Activated CD4-positive, alpha-beta T cell treated with anti-CD3 and anti-CD28 coated beads, Interleukin-2, amount 10 ng/mL, durations not matched to agents 24 days and 14 days (primary cell): ENCODE measurements around the gene TEFM. TPM values are rescaled to one million over a fixed set of nuclear protein-coding genes. Genes with fewer than 3 reads are reported as not detected.

Source experiments
- DNase-seq: peaks from one replicate; pipeline ENCODE4 v3.0.0; 2022
- H3K27ac Mint-ChIP-seq: one replicate; pipeline ENCODE4 v1.8.0; 2022; ENCODE audit warnings: mild to moderate bottlenecking, mixed read lengths
- H3K27me3 Mint-ChIP-seq: one replicate; pipeline ENCODE4 v1.8.0; 2022; ENCODE audit warnings: mixed read lengths
- H3K36me3 Mint-ChIP-seq: one replicate; pipeline ENCODE4 v1.8.0; 2022; ENCODE audit warnings: low read depth, mild to moderate bottlenecking, mixed read lengths
- H3K4me1 Mint-ChIP-seq: one replicate; pipeline ENCODE4 v1.8.0; 2021; ENCODE audit warnings: mixed read lengths
- H3K4me3 Mint-ChIP-seq: one replicate; pipeline ENCODE4 v1.8.0; 2022; ENCODE audit warnings: mild to moderate bottlenecking, moderate library complexity, mixed read lengths
- H3K9me3 Mint-ChIP-seq: one replicate; pipeline ENCODE4 v1.8.0; 2021; ENCODE audit warnings: mixed read lengths
- intact Hi-C: fragments of 100-400 bp; cut with micrococcal nuclease; formaldehyde crosslinking; loops from one replicate; pipeline ENCODE4 v1.15.1; 2023
- total RNA-seq: library from RNA; stranded (reverse); gene quantifications from 2 replicates; pipeline ENCODE4 v1.2.3, GENCODE V29; 2022

Gene TEFM
- total RNA-seq, 1 donor from 2014 or later: 19.7 TPM

DNA sequence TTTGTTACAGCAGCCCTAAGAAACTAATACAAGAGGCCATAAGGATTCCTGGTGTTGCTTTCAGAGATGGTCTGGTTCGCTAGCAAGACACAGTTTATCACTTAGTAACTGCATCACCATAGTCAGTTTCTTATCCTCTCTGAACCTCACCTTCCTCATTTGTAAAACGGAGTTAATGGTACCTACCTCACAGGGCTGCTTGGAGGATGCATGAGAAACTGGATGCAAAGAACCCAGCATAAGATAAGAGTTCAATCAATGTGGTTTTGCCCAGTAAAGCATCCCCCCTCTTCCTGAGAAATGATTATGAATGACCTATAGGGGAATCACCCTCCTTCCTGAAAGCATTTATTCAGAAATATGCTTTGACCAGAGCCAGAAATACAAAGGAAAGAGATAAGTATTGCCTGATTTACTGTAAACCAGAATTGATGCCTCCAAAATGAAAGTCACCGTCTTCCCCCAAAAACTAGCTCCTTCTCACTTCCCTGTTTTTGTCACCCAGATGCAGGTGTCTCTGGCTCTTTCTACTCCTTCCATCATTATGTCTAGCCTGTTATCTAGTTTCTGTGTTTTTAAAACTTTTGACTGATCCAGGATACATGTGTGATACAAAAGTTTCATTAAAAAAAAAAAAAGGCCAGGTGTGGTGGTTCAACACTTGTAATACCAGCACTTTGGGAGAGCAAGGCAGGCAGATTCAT lies 2.8 kb upstream of the TEFM start:
- DNase-seq: no peak
- Mint-ChIP-seq H3K4me3 (no peak overlapping the region), H3K4me1 (peaks cover 14% of the 10 kb centered on the region), H3K36me3 (peaks cover 5% of the 10 kb centered on the region), H3K9me3 (no peaks in the 10 kb centered on the region), H3K27ac (no peak overlapping the region), H3K27me3 (no peaks in the 10 kb centered on the region)
- intact Hi-C loops: no loop called here

DNA sequence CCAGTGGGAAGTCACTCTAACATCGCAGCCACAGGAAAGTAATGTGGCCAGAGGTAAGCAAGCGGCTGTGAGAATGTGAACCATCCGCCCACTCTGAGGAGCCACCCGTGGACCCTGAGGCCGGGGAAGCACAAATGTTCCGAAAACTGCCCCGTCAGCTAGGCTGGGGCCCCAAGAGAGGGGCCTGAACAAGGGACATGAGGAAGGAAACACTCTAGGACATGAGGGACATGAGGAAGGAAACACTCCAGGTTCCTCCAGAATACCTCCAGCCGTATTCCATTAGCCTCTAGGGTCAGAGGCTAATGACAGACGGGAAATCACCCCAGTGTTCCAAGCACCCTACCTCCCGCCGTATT lies 317 bp downstream of the TEFM start:
- no peaks in the 10 kb centered on the region for H3K27me3 Mint-ChIP-seq
- intact Hi-C loops: loop anchor here (1.0 kb wide), 1 partner anchor 66 kb away; the partner anchor contains the start of gene RNF135
- peaks cover 22% of the 10 kb centered on the region for H3K36me3 Mint-ChIP-seq
- peak overlapping the region; percentile 91 for H3K27ac Mint-ChIP-seq
- no peaks in the 10 kb centered on the region for H3K9me3 Mint-ChIP-seq
- peak; percentile 75 for DNase-seq
- H3K4me3 Mint-ChIP-seq: peak overlapping the region; percentile 97
- peaks cover 26% of the 10 kb centered on the region for H3K4me1 Mint-ChIP-seq

DNA sequence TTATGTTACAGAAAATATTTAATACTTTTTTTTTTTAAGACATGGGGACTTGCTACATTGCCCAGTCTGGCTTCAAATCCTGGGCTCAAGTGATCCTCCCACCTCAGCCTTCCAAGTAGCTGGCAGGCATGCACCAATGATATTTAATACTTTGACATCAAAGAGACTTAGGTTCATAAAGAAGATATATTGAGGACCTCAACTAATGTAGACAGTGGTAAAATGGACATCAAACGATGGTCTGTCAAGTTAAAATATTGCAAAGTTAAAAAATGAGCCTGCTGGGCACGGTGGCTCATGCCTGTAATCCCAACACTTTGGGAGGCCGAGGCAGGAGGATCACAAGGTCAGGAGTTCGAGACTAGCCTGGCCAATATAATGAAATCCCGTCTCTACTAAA lies 8.7 kb downstream of the TEFM start:
- Mint-ChIP-seq H3K4me1 (peaks cover 8% of the 10 kb centered on the region), H3K27ac (no peak overlapping the region), H3K4me3 (no peak overlapping the region), H3K9me3 (no peaks in the 10 kb centered on the region), H3K36me3 (peaks cover 28% of the 10 kb centered on the region), H3K27me3 (no peaks in the 10 kb centered on the region)
- intact Hi-C loops: no loop called here
- DNase-seq: no peak

DNA sequence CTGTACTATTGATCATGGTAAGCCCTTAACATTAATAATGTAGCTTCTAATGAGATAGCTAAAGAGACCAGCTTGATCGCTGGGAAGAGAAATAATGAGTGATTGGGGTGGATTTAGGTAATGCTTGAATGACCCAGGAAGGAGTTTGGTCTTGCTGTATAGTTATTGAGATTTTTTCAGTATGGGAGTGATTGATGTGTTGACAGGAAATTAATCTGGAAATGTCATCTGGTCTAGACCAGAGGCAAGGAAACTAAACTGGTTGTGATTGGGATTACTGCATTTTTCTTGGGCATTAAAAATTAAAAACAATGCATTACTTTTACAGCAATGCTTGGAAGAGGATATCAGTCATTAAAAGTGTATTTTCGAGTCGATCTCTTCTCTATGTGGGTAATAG lies 11.8 kb downstream of the TEFM start:
- H3K36me3 Mint-ChIP-seq: peaks cover 16% of the 10 kb centered on the region
- no peak overlapping the region for H3K27ac Mint-ChIP-seq
- no peaks in the 10 kb centered on the region for H3K9me3 Mint-ChIP-seq
- DNase-seq: no peak
- H3K4me1 Mint-ChIP-seq: no peaks in the 10 kb centered on the region
- intact Hi-C loops: no loop called here
- H3K27me3 Mint-ChIP-seq: no peaks in the 10 kb centered on the region
- H3K4me3 Mint-ChIP-seq: no peak overlapping the region

DNA sequence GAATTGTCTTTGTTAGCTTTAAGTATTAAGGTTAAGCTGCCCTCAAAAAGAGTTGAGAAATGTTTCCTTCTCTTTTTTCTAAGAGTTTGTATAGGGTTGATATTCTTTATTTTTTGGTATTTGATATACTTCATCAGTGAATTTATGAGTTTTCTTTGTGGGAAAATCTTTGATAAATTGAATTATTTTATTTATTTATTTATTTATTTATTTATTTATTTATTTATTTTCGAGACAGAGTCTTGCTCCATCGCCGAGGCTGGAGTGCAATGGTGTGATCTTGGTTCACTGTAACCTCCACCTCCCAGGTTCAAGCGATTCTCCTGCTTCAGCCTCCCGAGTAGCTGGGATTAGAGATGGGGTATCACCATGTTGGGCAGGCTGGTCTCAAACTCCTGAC lies 19.9 kb downstream of the TEFM start:
- no peaks in the 10 kb centered on the region for H3K27me3 Mint-ChIP-seq

DNA sequence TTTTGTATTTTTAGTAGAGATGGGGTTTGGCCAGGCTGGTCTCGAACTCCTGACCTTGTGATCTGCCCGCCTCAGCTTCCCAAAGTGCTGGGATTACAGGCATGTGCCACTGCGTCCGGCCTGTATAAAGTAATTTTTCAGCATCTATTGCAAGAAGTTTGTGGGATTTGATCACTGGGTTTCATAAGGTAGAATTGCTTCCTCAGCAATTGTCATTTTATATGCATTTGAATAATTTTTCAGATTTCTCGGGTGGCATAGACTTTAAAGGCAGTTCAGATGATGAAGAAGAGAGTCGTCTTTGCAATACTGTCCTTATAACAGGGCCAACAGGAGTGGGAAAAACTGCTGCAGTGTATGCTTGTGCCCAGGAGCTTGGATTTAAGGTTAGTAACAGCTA lies 37.0 kb downstream of the TEFM start:
- Mint-ChIP-seq H3K36me3 (peaks cover 39% of the 10 kb centered on the region), H3K4me1 (peaks cover 2% of the 10 kb centered on the region), H3K27ac (no peak overlapping the region), H3K4me3 (no peak overlapping the region), H3K27me3 (no peaks in the 10 kb centered on the region), H3K9me3 (no peaks in the 10 kb centered on the region)
- intact Hi-C loops: no loop called here
- no peak for DNase-seq

More for the DNA sequence above, 19.9 kb downstream of the TEFM start:
- H3K4me3 Mint-ChIP-seq: no peak overlapping the region
- intact Hi-C loops: no loop called here
- DNase-seq: no peak
- no peaks in the 10 kb centered on the region for H3K4me1 Mint-ChIP-seq
- H3K36me3 Mint-ChIP-seq: peaks cover 10% of the 10 kb centered on the region
- no peaks in the 10 kb centered on the region for H3K9me3 Mint-ChIP-seq
- no peak overlapping the region for H3K27ac Mint-ChIP-seq

DNA sequence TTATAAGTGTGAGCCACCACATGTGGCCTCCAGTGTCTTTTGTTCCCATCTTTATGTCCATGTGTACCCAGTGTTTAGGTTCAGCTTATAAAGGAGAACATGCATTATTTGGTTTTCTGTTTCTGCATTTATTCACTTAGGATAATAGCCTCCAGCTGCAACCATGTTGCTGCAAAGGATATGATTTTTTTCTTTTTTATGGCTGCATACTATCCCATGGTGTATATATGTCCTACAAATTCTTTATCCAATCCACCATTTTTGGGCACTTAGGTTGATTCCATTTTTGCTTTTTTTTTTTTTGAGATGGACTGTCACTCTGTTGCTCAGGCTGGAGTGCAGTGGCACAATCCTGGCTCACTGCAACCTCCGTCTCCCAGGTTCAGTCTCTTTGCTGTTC lies 41.4 kb downstream of the TEFM start:
- DNase-seq: no peak
- H3K4me1 Mint-ChIP-seq: no peaks in the 10 kb centered on the region
- intact Hi-C loops: no loop called here
- H3K4me3 Mint-ChIP-seq: no peak overlapping the region
- H3K36me3 Mint-ChIP-seq: peaks cover 39% of the 10 kb centered on the region
- no peak overlapping the region for H3K27ac Mint-ChIP-seq
- H3K9me3 Mint-ChIP-seq: no peaks in the 10 kb centered on the region
- no peaks in the 10 kb centered on the region for H3K27me3 Mint-ChIP-seq

DNA sequence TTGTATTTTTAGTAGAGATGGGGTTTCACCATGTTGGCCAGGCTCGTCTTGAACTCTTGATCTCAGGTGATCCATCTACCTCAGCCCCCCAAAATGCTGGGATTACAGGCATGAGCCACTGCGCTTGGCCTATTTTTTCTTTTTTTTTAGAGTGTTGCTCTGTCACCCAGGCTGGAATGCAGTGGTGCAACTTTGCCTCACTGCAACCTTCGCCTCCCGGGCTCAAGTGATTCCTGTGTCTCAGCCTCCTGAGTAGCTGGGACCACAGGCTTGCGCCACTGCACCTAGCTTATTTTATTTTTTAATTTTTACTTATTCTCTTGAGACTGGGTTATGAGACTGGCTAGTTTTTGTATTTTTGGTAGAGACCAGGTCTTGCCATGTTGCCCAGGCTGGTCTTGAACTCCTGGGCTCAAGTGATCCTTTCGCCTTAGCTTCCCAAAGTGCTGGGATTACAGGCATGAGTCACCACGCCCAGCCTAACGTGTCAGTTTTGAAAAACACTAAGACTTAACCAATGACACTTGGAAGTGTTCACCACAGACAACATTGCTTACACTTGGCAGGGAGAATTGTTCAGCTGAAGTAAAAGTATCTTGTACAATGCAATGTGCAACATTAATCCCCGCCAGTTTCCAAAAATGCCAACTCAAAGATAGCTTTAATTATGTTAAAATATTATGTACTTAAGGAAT lies 47.3 kb downstream of the TEFM start:
- peaks cover 27% of the 10 kb centered on the region for H3K36me3 Mint-ChIP-seq
- H3K27me3 Mint-ChIP-seq: no peaks in the 10 kb centered on the region
- no peaks in the 10 kb centered on the region for H3K9me3 Mint-ChIP-seq
- intact Hi-C loops: no loop called here
- H3K27ac Mint-ChIP-seq: no peak overlapping the region
- H3K4me3 Mint-ChIP-seq: no peak overlapping the region
- no peaks in the 10 kb centered on the region for H3K4me1 Mint-ChIP-seq
- DNase-seq: no peak

DNA sequence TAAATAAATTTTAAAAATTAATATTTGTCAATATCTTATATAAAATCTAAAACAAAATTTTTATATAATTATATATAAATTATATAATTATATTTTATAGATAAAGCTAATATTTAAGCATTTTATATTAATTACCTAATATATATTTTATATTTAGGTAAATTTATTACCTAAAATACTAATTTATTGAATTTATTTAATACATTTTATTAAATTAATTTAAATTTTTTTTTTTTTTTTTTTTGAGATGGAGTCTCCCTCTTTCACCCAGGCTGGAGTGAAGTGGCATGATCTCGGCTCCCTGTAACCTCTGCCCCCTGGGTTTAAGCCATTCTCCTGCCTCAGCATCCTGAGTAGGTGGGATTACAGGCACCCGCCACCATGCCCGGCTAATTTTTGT lies 51.9 kb downstream of the TEFM start:
- Mint-ChIP-seq H3K4me3 (no peak overlapping the region), H3K4me1 (no peaks in the 10 kb centered on the region), H3K27ac (no peak overlapping the region), H3K27me3 (no peaks in the 10 kb centered on the region), H3K36me3 (peaks cover 29% of the 10 kb centered on the region), H3K9me3 (no peaks in the 10 kb centered on the region)
- intact Hi-C loops: no loop called here
- DNase-seq: no peak

Other genes starting within 250 kb of the TEFM start
- gene CRLF3, start 81.5 kb downstream of the TEFM start, total RNA-seq: 43.2 and 46.4 TPM in 2 replicates
- gene ATAD5, start 74.3 kb downstream of the TEFM start, total RNA-seq: 30.2 and 31.5 TPM in 2 replicates
- 0.31 and 0.86 TPM in 2 replicates for gene ADAP2, start 15.7 kb upstream of the TEFM start, total RNA-seq
- gene RNF135, start 64.8 kb upstream of the TEFM start, total RNA-seq: 10.2 and 10.6 TPM in 2 replicates
- 28.5 and 28.9 TPM in 2 replicates for gene NF1, start 188.7 kb upstream of the TEFM start, total RNA-seq